ENCODE results near the gene LAMB1.

DNA sequence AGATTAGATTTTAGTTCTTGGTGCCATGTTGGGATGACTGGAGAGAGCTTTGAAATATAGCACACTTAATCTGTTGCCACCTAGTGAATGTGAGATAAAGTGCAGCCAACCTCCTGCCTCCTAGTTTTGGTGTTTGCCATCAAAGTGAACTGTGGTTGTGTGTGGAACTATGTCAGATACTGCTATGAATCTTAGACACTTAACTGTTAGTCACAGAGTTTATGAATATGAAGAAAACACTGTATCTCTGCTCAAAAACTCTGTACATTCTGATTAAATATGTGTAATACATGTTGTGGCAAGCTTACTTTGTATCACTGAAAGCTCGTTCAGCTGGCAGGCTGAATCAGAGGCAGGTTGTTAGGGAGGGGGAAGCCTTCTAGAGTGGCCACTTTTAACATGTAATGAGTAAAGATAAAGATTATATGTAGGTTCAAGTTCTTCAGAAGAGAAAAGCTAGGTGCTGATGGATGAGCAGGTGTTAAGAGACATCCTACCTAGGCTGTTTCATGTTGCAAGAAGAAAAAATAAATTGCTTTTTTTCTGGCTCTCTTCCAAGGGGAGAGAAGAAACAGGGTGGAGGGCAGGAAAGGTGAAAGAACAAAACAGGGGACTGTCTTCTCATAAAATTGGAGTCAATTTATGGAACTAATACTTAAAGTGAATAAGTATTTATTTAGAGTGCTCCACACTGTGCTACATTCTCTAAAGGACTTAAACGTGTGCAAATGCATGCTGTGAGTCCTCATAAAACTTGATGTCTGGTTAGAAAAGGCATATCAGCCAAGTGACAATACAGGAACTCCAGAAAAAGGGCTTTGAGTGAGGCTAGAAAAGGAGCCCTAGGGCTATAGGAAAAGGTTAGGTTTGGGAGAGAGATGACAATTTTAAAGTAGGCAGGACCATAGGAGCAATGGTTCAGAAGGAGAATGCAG, 14.1 kb upstream of the LAMB1 start:
- TF ChIP-seq, protein P1, sequence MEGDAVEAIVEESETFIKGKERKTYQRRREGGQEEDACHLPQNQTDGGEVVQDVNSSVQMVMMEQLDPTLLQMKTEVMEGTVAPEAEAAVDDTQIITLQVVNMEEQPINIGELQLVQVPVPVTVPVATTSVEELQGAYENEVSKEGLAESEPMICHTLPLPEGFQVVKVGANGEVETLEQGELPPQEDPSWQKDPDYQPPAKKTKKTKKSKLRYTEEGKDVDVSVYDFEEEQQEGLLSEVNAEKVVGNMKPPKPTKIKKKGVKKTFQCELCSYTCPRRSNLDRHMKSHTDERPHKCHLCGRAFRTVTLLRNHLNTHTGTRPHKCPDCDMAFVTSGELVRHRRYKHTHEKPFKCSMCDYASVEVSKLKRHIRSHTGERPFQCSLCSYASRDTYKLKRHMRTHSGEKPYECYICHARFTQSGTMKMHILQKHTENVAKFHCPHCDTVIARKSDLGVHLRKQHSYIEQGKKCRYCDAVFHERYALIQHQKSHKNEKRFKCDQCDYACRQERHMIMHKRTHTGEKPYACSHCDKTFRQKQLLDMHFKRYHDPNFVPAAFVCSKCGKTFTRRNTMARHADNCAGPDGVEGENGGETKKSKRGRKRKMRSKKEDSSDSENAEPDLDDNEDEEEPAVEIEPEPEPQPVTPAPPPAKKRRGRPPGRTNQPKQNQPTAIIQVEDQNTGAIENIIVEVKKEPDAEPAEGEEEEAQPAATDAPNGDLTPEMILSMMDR (IDR thresholded peaks at IDR 0.05) = peak; percentile 18 to 63 (median 50)
- TF ChIP-seq POLR2A (IDR thresholded peaks at IDR 0.05) = no peak

All from body of pancreas (tissue), 4 donors.